ENCODE results near the gene CCIN. TPM values are rescaled to one million over a fixed set of nuclear protein-coding genes. Genes with fewer than 3 reads are reported as not detected.

The CCIN gene
- total and polyA plus RNA-seq, 2 of the 13 experiments (the other 11 are each of a cell fraction or from before 2014, with no cell fraction given) = not detected

DNA sequence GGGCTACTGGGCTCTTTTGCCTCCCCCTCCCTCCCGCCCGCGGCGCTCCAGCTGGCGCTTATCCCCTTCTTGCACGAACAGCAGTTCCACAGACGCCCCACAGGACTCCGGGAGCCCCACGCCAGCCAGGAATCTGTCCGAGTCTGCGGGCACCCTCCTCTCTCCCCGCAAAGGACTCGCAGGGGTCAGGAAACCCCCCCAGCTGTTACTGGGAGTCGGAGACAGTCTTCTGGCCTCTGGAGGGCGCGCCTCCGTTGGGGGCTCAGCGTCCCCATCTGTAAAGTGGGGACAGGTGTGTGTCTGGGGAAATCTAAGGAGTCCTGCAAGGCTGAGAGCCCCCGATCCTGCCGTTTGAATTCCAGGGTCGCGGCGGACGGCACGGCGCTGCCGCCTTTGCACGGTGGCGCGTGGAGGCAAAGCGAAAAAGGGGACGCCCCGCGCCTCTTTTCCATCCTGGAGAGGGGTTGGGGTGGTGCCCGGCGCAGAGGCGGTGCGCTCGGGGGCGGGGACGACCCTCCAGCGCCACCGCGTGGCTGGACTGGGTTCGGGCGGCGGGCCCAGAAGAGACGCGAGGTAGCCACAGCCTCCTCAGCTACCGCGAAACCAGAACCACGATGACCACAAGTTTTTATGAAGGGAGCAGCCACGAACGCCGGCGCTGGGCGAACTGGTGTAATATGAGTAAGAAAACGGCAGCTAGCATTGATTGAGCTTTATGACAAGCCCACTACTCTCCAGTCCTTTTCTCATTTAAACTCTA is 2.8 kb upstream of the CCIN start (continued):
- TF ChIP-seq, protein P1, sequence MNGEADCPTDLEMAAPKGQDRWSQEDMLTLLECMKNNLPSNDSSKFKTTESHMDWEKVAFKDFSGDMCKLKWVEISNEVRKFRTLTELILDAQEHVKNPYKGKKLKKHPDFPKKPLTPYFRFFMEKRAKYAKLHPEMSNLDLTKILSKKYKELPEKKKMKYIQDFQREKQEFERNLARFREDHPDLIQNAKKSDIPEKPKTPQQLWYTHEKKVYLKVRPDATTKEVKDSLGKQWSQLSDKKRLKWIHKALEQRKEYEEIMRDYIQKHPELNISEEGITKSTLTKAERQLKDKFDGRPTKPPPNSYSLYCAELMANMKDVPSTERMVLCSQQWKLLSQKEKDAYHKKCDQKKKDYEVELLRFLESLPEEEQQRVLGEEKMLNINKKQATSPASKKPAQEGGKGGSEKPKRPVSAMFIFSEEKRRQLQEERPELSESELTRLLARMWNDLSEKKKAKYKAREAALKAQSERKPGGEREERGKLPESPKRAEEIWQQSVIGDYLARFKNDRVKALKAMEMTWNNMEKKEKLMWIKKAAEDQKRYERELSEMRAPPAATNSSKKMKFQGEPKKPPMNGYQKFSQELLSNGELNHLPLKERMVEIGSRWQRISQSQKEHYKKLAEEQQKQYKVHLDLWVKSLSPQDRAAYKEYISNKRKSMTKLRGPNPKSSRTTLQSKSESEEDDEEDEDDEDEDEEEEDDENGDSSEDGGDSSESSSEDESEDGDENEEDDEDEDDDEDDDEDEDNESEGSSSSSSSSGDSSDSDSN (CRISPR knock-in tag; IDR thresholded peaks at IDR 0.05) = 0 out of 2 replicates have a peak, but pooled peaks have one; percentile 28
- peak; percentile 37; the same call in 1 of the 2 replicates for TF ChIP-seq ZNF275 (CRISPR knock-in tag; IDR thresholded peaks at IDR 0.05; ENCODE audit: borderline replicate concordance)
- TF ChIP-seq, protein P2, sequence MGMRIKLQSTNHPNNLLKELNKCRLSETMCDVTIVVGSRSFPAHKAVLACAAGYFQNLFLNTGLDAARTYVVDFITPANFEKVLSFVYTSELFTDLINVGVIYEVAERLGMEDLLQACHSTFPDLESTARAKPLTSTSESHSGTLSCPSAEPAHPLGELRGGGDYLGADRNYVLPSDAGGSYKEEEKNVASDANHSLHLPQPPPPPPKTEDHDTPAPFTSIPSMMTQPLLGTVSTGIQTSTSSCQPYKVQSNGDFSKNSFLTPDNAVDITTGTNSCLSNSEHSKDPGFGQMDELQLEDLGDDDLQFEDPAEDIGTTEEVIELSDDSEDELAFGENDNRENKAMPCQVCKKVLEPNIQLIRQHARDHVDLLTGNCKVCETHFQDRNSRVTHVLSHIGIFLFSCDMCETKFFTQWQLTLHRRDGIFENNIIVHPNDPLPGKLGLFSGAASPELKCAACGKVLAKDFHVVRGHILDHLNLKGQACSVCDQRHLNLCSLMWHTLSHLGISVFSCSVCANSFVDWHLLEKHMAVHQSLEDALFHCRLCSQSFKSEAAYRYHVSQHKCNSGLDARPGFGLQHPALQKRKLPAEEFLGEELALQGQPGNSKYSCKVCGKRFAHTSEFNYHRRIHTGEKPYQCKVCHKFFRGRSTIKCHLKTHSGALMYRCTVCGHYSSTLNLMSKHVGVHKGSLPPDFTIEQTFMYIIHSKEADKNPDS (CRISPR knock-in tag; IDR thresholded peaks at IDR 0.05) = no peak
- TF ChIP-seq, protein P3, sequence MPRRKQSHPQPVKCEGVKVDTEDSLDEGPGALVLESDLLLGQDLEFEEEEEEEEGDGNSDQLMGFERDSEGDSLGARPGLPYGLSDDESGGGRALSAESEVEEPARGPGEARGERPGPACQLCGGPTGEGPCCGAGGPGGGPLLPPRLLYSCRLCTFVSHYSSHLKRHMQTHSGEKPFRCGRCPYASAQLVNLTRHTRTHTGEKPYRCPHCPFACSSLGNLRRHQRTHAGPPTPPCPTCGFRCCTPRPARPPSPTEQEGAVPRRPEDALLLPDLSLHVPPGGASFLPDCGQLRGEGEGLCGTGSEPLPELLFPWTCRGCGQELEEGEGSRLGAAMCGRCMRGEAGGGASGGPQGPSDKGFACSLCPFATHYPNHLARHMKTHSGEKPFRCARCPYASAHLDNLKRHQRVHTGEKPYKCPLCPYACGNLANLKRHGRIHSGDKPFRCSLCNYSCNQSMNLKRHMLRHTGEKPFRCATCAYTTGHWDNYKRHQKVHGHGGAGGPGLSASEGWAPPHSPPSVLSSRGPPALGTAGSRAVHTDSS (CRISPR knock-in tag; conservative IDR thresholded peaks at IDR 0.05) = no peak; the same call in 1 of the 2 replicates
- no peak for TF ChIP-seq NR2F2 (IDR thresholded peaks at IDR 0.05; ENCODE audit: borderline replicate concordance, low read depth)
- TF ChIP-seq KLF9 (CRISPR knock-in tag; IDR thresholded peaks at IDR 0.05; ENCODE audit: low read depth) = 0 out of 2 replicates have a peak, but pooled peaks have one; percentile 26
- no peak for TF ChIP-seq NR2F6 (IDR thresholded peaks at IDR 0.05)
- TF ChIP-seq NR2F6 (CRISPR knock-in tag; IDR thresholded peaks at IDR 0.05) = no peak
- no peak for TF ChIP-seq NFE2L2 (IDR thresholded peaks at IDR 0.05; ENCODE audit: low read length)
- no peak for TF ChIP-seq RBFOX2 (IDR thresholded peaks at IDR 0.05; ENCODE audit: low read depth, low read length)
- no peak for TF ChIP-seq ZNF749 (CRISPR knock-in tag; IDR thresholded peaks at IDR 0.05; ENCODE audit: borderline replicate concordance)
- no peak for TF ChIP-seq PHF21A (CRISPR knock-in tag; IDR thresholded peaks at IDR 0.05)
- TF ChIP-seq ZNF496 (CRISPR knock-in tag; IDR thresholded peaks at IDR 0.05; ENCODE audit: insufficient replicate concordance) = no peak
- TF ChIP-seq RBM39 (IDR thresholded peaks at IDR 0.05; ENCODE audit: low read depth, low read length, poor library complexity, severe bottlenecking) = no peak
- no peak for TF ChIP-seq HNF4G (IDR thresholded peaks at IDR 0.05; ENCODE audit: borderline replicate concordance, low read depth, low read length)
- no peak for TF ChIP-seq HNF4G (CRISPR knock-in tag; IDR thresholded peaks at IDR 0.05; ENCODE audit: borderline replicate concordance, low read depth)
- no peak for TF ChIP-seq ATF1 (CRISPR knock-in tag; IDR thresholded peaks at IDR 0.05)
- TF ChIP-seq CAMTA2 (CRISPR knock-in tag; IDR thresholded peaks at IDR 0.05; ENCODE audit: borderline replicate concordance) = no peak
- no peak for TF ChIP-seq FUBP1 (CRISPR knock-in tag; IDR thresholded peaks at IDR 0.05; ENCODE audit: borderline replicate concordance)
- no peak for TF ChIP-seq MAFK (conservative IDR thresholded peaks at IDR 0.05 in 1 of 2, IDR thresholded peaks at IDR 0.05 in 1 of 2; ENCODE audit: low read length in 2 of 2)

All from HepG2 (cell line).